Activated CD4-positive, alpha-beta T cell treated with anti-CD3 and anti-CD28 coated beads for 4 hours (primary cell): ENCODE measurements around the gene COL7A1.
A peak's percentile ranks its signal among the peaks of the same experiment; 100 is the strongest.
"Not testable (repeated sequence)": the region's sequence is repeated elsewhere in the genome, so short reads cannot be mapped to it uniquely, and the experiment has no call there.

Experiments
- DNase-seq, 2 donors: peaks; one replicate each; pipeline ENCODE4 v3.0.0-alpha.2; 2020

Gene COL7A1

DNA sequence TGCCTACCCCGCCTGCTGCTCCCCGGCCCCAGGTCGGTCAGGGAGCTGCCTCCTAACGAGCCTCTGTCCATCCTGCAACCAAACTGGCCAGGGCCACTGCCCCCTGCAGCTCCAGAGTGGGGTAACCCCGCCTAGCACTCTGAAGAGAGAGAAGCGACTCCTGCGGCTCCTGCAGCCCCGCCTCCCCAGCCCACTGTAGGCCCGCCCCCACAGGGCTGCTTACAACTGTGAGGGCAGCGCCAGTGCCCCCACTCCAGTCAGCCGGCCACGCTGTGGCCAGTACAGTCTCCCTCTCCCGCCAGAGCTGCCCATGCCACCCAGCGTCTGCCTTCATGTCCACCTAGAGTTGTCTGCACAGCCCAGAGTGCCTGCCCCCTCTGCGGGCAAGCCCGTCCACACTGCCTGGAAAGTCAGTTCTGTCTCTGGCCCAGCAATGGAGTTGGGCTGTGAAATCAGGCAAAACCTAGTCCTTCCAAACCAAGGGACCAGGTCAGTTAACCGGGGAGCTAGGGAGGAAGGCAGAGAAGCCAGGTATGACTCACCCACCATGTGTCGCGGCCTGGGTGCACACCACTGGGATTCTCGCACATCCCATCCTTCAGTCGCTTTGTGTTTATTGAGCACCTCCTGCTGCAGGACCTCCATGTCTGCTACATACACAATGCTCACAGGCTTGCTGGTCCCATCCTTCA, 33.9 kb downstream of the COL7A1 start:
- no peak for DNase-seq

DNA sequence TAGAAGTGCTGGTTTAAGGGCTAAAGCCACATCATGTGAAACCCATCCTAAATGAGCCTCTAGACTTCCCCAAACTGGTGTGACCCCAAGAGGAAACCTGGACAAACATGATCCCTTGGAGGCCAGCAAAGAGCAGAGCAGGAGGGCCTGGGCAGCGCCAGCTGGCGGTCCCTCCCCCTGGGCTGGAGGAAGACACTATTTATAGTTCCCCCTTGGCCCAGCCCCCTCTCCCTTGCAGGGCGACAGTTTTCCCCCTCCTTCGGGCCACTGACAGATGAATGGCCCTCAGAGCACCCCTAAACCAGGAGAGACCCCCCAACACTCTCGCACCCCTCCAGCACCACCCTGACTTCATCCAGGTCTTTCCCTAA, 34.5 kb downstream of the COL7A1 start:
- DNase-seq = no peak

DNA sequence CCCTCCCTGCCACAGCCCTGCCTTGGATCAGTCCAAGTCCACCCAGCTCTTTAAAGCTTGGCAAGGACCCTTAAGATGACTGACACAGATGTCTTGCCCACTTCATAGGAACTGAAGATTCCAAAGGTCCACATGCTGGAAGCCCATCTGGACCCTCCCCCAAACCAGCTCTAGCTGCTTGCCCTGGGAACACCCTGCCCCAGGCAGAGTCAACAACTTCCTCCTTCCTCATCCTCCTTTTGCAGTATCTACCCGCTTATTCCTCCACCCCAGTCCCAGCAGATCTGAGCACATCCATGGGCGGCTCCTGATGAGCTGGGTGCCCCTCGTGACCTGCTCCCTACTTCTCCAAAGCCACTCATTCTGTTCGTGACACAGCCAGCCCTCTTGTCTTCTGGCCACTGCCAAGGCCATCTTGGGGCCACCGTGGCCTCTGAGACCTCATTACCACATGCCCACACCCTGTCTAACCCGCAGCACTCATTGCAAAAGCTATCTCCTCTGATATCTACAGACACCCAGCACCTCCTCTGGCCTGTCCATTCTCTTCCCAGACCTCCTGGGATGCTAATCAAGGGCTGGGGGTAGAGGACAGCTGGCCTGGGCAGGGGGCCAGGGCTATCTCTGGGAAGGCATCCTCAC, 36.5 kb downstream of the COL7A1 start:
- no peak for DNase-seq

DNA sequence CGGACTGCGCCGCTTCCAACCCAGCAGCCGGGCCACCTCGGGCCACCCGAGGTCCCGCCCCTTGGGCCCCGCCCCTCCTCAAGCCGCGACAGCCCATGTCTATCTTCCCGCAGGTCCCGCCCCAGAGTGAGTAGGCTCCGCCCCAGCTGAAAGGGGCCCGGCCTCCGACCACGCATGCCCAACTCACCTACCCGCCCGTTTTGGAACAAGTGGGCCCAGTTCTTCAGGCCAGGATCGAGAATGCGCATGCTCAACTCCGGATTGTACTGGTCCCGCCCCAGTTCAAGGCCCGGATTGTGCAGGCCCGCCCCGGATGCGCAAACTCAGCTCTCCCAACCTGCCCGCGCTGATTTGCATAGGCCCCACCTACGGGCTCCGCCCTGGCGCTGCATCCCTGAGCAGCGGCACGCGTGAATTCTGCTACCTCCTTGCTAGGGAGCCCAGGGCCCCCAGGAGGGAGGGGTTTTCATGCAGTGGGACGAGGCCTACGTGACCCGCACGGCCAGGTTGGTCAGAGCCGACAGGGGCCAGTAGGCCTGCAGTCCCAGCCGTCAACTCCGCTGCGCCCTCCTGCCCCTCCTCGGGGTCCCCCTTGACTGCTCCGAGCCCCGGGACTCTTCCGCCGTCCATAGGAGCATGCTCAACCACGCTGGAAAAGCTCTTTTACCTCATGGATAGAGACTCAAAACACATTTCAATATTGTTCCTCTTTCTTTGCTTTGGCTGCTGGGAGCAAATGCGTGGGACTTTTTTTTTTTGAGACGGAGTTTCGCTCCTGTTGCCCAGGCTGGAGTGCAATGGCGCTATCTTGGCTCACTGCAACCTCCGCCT, 38.1 kb downstream of the COL7A1 start, which contains the start of gene PFKFB4:
TSS of gene PFKFB4 (minus strand) at position 8 of the 831 bp plus-strand sequence. CDS start 26 bp downstream, outside the sequence.
- peak; percentile 98 to 99 for DNase-seq

DNA sequence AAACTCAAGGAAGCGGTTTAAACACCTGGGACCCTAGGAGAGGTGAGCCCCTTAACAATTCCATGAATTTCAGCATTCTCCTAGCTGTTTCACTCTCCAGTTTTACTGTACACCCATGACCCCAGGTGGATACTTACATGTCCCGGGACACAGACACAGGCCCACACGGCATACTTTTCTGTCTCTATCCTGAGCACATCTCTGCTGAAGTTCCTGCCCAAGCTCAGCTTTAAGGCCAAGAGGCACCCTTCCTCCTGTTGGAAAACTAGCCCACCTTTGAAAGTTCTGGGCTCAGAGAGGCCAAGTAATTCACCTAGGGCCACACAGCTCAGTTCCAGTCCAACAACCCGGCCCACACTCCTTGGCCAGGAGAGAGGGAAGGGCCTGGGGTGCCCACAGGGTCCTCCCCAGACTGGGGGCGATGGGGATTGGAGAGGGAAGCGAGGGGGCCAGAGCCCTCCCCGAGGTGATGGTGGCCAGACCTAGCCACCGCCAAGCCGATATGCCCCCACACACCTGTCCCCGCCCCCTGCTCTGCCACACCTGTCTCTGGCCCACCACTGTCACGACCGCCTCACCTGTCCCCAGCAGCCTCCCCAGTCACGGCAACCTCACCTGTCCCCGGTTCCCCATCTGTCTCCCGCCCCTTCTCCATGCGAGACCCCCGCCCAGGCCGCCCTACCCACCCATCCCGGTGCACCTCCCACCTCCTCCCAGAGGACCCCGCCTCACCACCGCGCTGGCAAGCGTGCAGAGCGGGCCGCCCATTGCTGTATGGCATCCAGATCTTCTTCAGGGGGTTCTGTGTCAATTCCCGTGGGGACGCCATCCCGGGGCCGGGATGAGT, 39.0 kb downstream of the COL7A1 start:
- no peak for DNase-seq

DNA sequence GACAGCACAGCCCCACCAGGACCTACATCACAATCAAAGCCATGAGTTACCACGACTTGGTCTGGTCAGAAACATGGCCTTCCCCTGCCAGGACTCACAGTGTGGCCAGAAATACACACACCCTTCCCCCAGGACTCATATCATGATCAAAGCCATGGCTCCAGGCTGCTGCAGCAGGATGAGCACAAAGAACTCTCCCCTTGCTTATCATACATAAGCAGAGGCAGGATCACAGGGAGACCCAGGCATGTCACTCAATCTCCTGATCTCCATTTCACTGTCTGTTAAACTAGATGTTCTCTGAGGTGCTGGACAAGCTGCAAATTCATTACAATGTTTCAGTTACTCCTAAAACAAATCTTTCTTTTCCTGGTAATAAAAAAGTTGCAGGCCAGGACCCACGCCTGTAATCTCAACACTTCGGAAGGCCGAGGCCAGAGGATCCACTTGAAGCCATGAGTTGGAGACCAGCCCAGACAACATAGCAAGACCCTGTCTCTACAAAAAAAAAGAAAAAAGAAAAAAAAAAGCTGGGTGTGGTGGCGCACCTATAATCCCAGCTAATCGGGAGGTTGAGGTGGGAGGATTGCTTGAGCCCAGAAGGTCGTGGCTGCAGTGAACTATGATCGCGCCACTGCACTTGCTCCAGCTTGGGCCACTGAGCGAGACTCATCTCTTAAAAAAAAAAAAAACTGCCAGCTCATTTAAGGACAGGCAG, 39.7 kb downstream of the COL7A1 start:
- no peak for DNase-seq

DNA sequence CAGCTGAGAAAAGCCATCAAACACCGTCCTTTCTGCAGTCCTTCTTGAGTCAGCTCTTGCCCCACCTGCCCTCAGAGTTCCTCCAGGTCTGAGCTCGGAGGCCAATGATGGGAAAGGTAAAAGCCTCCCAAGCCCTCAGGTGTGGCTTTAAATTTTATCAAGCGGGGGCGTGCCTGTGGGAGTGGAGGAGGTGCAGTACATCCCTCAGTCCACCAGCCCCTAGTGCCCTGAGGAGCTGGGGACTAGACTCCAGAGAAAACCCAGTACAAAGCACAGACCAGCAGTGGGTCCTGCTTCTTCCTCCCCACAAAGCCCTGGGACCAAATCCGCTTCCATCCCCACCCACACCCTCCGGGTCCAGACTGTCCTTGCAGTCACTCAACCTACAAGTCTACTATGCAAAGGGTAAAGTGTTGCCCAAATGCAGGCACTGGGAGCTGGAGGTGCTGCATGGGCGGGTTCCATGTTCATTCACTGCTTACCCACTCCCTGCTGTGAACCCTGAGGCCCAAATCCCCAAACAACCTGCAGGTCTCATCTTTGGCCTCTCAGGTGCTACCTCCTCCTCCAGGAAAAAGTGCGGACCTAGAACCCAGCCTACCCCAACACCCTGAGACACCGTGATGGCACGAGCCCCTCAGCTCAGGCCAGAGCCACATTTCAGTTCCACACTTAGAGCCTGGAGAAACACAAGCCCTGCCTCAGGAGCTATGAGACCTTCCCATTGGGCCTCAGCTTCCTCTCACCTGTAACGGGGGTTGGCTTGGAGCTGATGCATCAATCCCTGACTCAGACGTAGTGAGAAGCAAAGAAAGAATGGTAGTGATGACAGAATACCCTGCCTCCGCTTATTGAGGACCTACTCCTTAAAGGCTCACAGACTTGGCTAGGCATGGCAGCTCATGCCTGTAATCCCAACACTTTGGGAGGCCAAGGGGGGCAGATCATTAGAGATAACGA, 41.0 kb downstream of the COL7A1 start:
- no peak for DNase-seq

DNA sequence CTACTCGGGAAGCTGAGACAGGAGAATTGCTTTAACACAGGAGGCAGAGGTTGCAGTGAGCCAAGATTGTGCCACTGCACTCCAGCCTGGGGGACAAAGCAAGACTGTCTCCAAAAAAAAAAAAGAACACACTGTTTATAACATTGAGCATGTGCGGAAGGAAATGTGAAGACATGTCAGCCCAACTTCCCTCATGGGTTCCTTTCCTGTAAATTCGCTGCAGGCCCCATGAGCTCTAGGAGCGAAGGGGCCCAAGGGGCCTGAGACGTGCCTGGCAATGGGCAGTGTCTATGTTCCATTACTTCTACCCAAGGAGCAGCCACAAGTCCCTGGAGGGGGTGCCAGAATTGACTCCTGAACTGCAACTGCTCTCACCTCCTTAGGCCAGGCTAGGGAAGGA, 41.8 kb downstream of the COL7A1 start:
- DNase-seq = no peak

DNA sequence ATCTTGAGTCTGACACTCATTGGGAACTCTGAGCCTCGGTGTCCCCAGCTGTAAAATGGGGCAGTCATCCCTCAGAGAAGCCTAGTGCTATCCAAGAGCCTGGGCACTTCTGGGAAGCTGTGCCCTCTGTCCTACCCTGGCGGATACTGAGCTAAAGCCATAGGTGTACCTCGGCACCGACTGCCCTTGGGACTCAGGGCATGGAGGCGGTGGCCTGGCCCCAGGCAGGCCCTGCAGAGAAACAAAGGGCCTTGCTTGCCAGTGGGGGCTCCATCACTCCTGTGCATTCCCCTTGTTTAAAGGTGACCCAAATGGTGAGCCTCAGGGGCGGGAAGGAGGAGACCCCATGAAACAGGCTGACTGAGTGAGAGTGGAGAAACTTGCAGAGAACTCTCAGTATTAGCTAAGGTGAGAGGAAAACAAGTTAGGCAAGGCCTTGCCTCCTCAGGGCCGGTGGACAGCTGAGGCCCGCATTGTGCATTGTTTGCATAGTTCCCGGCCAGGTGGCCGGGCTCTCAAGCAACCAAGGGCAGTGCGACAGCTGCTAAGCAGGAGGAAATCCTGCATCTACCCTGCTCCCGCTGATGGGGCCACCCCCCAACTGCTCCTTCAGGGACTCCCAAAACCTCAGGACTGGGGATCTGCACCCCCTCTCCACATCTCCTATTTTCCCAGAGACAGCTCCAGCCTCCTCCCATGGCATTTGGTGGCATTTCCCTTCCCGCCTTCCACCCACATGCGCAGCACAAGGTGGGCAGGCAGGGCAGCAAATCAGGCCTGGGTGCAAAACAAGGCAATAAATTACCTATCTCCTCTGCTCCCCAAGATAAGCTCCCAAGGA, 42.8 kb downstream of the COL7A1 start:
- DNase-seq = no peak

DNA sequence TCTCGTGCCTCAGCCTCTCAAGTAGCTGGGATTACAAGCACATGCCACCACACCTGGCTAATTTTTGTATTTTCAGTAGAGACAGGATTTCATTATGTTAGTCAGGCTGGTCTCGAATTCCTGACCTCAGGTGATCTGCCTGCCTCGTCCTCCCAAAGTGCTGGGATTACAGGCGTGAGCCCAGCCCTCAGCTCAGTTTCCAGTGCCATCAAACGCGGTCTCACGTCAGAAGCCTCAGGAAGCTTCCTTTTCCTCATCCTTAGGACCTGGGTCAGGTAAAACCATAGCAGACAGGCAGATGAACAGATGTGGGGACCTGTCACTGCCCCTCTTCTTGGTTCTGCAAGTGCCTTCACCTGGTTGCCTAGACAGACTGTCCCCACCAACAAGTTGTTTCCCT, 43.5 kb downstream of the COL7A1 start:
- DNase-seq = not testable (repeated sequence)

DNA sequence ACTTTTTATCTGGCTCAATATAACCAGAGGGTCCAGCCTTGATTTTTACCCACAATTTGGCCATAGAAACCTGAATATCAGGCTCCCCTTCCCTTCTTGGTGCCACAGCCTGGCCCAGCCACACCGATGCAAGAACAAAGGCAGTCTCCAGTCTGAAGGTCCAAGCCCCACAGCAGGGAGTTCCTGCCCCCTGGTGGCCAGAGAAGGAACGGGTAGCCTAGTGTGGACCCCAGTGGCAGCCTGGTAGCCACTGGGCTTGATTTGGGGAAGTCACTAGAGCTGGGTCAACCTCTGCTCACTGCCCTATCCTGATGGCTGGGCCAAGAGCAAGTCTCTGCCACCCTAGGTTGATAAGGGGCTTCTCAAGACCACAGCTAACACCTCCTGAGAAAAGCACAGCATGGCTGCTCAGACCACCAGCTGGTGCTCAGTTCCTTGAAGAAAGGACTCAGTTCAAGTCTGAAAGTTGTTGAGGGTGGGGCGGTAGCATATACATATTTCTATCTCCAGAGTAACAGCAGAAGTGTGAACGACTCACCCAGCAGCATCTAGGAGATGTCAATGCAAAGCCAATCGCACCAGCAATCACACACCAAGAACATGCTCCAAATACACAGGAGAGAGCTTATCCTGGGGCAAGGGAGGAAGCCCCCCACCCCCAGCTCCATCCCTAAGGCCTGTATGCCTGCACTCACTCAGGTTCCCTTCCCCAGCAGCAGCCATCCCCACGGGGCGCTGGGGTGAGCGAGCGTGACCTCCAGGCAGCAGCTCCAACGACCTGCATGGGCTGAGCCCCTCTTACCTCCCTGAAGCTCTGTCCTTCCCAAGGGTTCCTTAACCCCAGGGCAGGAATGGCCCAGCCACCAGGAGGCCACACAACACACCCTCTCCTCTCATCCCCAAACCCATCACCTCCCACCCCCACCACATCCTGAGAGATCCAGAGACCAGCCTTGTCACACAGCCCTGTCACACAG, 46.1 kb downstream of the COL7A1 start:
- DNase-seq = peak; percentile 78 to 86

DNA sequence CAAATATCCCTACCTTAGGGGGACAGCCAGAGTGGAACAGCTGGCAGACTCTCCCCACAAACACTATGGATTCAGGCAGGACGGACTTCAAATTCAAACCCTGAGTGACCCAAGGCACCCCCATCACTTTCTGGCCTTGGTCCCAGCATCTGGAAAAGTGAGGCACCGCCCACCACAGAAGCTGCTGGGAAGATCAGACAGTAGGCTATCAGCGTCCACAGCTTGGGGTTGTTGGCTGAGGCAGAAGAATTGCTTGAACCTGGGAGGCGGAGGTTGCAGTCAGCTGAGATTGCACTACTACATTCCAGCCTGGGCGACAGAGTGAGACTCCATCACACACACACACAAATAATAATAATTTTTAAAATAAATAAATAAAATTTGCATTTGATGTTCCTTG, 47.0 kb downstream of the COL7A1 start:
- no peak for DNase-seq

DNA sequence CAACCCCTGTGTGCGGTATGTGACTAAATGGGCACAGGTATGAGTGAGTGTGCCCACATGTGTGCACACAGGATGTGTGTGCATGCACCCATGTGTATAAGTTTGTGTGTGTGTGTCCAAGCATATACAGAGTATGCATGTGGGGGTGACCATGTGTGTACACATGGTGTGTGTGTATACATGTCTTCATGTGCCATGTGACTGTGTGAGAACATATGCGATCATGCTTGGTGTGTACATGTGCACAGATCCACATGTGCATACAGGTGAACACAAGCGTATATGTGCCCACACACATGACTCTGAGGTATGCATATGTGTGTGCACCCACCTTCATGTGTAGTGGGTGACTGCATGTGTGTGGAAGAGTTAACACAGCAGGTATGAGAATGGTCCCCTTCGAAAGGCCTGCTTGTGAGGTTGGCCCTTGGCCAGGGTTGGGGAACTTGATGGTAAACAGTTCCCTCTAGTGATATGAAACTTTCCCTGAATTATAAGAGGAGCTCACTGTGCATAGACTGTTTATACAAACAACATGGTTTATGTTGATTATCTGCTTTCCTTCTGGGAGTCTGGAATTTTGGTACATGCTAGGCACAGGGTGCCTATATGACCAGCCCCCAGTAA, 48.8 kb downstream of the COL7A1 start:
- no peak for DNase-seq

DNA sequence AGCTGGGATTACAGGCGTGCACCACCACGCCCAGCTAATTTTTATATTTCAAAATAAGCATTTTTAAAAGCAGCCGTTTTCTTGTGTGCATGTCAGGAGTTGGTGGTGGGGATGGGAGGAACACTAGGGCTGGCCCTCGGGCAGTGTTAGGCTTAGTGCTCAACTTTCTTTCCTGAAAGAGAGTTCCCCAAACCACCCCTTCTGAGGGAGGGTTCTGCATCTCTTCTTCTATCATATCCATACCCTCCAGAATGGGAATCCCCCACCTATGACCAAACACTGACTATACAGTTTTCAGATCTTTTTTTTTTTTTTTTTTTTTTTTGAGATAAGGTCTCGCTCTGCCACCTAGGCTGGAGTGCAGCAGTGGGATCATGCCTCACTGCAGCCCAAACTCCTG, 51.0 kb downstream of the COL7A1 start:
- no peak for DNase-seq

DNA sequence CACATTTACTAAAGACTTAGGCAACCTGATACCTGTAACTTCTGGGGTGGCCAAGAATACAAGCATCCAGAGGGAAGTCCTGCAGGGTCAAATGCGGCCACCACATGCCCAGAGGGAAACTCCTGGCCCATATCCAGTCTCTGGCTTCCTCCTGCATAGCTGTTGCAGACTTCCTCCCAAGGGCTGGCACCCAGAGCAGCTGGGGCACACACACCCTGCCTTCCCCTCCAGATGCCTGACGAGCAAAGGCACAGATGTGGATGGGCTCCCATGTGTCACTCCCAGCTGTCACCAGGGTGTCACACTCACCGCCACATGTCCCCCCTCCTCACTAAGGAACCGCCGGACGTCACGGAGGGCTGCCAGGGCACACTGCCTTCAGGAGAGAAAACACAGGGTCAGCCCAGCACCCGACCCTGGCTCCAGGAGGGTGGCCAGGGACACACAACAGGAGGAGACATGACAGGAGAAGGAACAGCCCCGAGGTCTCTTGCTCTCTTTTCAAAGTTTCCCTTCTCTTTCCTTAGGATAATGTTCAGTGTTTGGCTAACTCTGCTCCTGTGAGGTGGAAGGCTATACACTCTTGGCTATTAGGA, 51.8 kb downstream of the COL7A1 start:
- no peak for DNase-seq

DNA sequence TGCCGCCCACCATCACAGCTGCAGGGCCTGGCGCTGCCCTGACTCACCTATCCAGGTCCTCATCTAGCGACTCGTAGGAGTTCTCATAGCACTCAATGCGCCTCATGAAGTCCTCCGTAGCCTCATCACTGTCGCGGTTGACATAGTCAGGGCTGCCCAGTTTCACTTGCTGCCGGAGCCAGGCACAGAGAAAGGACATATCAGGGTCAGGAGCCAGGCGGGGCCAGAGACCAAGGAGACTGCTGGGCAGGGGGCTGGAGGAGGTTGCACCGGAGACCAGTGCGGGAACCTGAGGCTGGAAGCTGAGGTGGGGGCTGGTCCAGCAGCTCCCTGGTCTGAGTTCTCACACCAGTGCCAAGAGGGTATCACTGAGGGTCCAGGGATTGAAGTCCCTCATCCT, 56.7 kb downstream of the COL7A1 start:
- DNase-seq = no peak

DNA sequence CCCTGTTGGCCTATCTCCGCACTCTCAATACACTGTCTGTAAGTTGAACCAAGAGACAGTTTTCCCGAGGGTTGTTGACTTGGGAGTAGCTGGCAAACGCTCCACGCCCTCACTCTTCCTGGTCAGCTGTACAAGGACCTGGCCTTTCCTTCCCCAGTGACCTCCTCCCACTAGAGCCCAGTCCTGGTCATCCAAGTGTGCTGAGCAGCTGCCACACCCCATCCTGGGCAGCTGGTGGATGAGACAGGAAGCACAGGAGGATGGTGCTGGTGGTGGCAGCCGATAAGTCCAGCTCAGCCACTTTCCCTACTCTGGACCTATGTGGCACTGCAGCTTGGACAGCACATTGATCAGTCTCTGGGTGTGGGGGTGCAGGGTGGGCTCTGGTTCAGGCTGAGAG, 58.3 kb downstream of the COL7A1 start:
- no peak for DNase-seq

DNA sequence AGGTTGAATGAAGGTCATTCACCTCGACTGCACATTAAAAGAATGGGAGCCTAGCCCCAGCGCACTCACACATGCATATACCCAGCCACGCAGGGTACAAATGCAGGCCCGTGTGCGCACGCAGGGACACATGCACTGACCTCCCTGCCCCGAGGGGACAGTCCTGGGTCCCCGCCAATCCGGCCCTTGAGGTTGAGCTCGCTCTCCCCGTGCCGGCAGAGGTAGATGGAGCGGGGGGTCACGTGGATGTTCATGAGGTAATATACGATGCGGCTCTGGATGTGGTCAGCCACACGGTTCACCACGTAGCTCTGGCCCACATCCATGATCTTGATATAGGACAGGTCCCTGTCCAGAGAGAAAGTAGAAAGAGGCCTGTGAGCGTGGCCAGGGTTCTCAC, 59.0 kb downstream of the COL7A1 start:
- DNase-seq = no peak
